OCI-LY3 (cell line): ENCODE results near the gene CADPS.

Experiments used
- H2AFZ ChIP-seq: fragments of 200-600, 300-600 bp; shearing (Covaris generic); 2 replicates; pipeline ENCODE4 v1.6.0; 2014; ENCODE audit warnings: antibody characterized with exemption, low read depth, low read length
- H3K27ac ChIP-seq: fragments of 200-600, 300-600 bp; sonication (generic); 2 replicates; pipeline ENCODE4 v1.5.1; 2014; ENCODE audit warnings: mild to moderate bottlenecking, low read length, moderate library complexity, mixed read lengths
- H3K27me3 ChIP-seq: fragments of 200-600, 300-600 bp; sonication (generic); 2 replicates; pipeline ENCODE4 v1.6.1; 2014; ENCODE audit warnings: low read depth, low read length, mixed read lengths
- H3K36me3 ChIP-seq: fragments of 200-600, 300-600 bp; sonication (generic); replicated peaks from 2 replicates; pipeline ENCODE3; 2014; ENCODE audit warnings: low read depth, low read length, mixed read lengths
- H3K4me1 ChIP-seq: fragments of 300-600, 200-600 bp; sonication (generic); 2 replicates; pipeline ENCODE4 v1.6.1; 2014; ENCODE audit warnings: low read length, mixed read lengths
- H3K4me2 ChIP-seq: fragments of 200-600, 300-600 bp; sonication (generic); 2 replicates; pipeline ENCODE4 v1.6.1; 2014; ENCODE audit warnings: low read length, mixed read lengths
- H3K4me3 ChIP-seq: fragments of 300-600, 200-600 bp; sonication (generic); 2 replicates; pipeline ENCODE4 v1.5.1; 2014; ENCODE audit warnings: antibody characterized with exemption, mild to moderate bottlenecking, low read length, moderate library complexity
- H3K79me2 ChIP-seq: fragments of 300-600, 200-600 bp; shearing (Covaris generic); 2 replicates; pipeline ENCODE4 v1.6.1; 2014; ENCODE audit warnings: mild to moderate bottlenecking, low read length, mixed read lengths
- H3K9ac ChIP-seq: fragments of 300-600, 200-600 bp; shearing (Covaris generic); 2 replicates; pipeline ENCODE4 v1.6.0; 2014; ENCODE audit warnings: mild to moderate bottlenecking, low read length, moderate library complexity
- H3K9me3 ChIP-seq: fragments of 200-600, 300-600 bp; shearing (Covaris generic); 2 replicates; pipeline ENCODE4 v1.6.1; 2014; ENCODE audit warnings: low read length, mixed read lengths; ENCODE audit not compliant: insufficient read depth
- H4K20me1 ChIP-seq: fragments of 200-600, 300-600 bp; sonication (generic); 2 replicates; pipeline ENCODE4 v1.6.1; 2016; ENCODE audit warnings: low read length, mixed read lengths; ENCODE audit not compliant: insufficient read depth
- CTCF ChIP-seq: fragments of 200-600, 300-600 bp; sonication (generic); IDR thresholded peaks from 2 replicates; pipeline ENCODE4 v1.5.1; 2014; ENCODE audit warnings: antibody characterized with exemption, low read length, low read depth
- EZH2phosphoT487 ChIP-seq: fragments of 200-600 bp; shearing (Covaris generic); IDR thresholded peaks from 2 replicates; pipeline ENCODE4 v1.6.1; 2018; ENCODE audit warnings: antibody characterized with exemption, mixed run types, low read depth

The CADPS gene

GRCh38 chr3:62771331-62772072 lies 103.7 kb downstream of the CADPS start:
- no peak overlapping the region for H3K4me3 ChIP-seq
- H3K9ac ChIP-seq = no peak overlapping the region
- no peaks in the 10 kb centered on the region for H3K79me2 ChIP-seq
- H4K20me1 ChIP-seq = no peaks in the 10 kb centered on the region
- H3K4me1 ChIP-seq = no peaks in the 10 kb centered on the region
- no peak overlapping the region for H3K4me2 ChIP-seq
- no peak overlapping the region for H2AFZ ChIP-seq
- no peak overlapping the region for H3K27ac ChIP-seq
- TF ChIP-seq EZH2phosphoT487 = no peak
- TF ChIP-seq CTCF = no peak
- no peaks in the 10 kb centered on the region for H3K36me3 ChIP-seq
- no peaks in the 10 kb centered on the region for H3K9me3 ChIP-seq
- peaks cover 2% of the 10 kb centered on the region; the same call in 1 of the 2 replicates for H3K27me3 ChIP-seq

DNA sequence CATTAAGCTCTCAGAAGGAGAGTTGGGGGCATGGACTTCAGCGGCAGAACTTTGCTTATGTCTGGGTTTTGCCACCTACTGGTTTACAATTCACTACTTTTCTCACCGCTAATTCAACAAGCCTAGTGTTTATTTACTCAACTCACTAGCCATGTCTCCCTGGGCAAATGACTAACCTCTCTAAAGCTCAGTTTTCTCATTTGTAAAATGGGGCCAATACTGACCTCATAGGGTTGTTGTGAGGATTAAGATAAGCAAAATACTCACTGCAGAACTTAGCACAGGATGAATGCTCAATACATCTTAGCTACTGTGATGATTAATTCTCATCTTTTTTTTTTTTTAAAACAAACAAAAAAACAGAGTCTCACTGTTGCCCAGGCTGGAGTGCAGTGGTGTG lies 106.3 kb downstream of the CADPS start:
- Histone ChIP-seq H3K4me2 (no peak overlapping the region), H3K79me2 (no peaks in the 10 kb centered on the region), H3K4me1 (no peaks in the 10 kb centered on the region), H3K36me3 (no peaks in the 10 kb centered on the region), H3K4me3 (no peak overlapping the region), H4K20me1 (no peaks in the 10 kb centered on the region), H2AFZ (no peak overlapping the region), H3K27ac (no peak overlapping the region), H3K9ac (no peak overlapping the region), H3K9me3 (no peaks in the 10 kb centered on the region), H3K27me3 (peaks cover 3% of the 10 kb centered on the region; the same call in 1 of the 2 replicates)
- no peak for TF ChIP-seq EZH2phosphoT487
- TF ChIP-seq CTCF = no peak

GRCh38 chr3:62761711-62762110 lies 113.5 kb downstream of the CADPS start:
- Histone ChIP-seq H3K4me1 (no peaks in the 10 kb centered on the region), H3K4me2 (no peak overlapping the region), H3K79me2 (no peaks in the 10 kb centered on the region), H3K9ac (no peak overlapping the region), H3K4me3 (no peak overlapping the region), H2AFZ (no peak overlapping the region), H3K36me3 (no peaks in the 10 kb centered on the region), H4K20me1 (no peaks in the 10 kb centered on the region), H3K27me3 (peaks cover 2% of the 10 kb centered on the region; the same call in 1 of the 2 replicates), H3K27ac (no peak overlapping the region), H3K9me3 (no peaks in the 10 kb centered on the region)
- TF ChIP-seq EZH2phosphoT487 (no peak), CTCF (no peak)

DNA sequence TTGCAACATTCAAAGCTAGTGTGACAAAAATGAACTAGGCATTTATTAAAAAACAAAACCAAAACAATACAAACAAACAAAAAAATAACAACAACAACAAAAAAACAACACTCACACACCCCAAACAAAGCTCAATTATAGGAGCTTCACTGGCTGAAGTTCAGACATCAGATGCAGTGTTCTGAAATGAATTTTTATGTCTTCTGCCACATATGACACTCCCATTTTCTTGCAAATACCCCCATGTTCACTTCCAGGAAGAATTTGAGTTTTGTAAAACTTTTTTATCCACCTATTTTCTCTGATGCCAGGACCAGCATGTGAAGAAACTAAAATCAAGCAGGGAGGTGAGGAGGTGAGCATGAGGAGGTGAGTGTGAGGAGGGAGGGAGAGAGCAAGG lies 113.9 kb downstream of the CADPS start:
- Histone ChIP-seq H2AFZ (no peak overlapping the region), H3K27me3 (no peaks in the 10 kb centered on the region), H3K9ac (no peak overlapping the region), H3K4me2 (no peak overlapping the region), H3K4me3 (no peak overlapping the region), H3K36me3 (no peaks in the 10 kb centered on the region), H3K27ac (no peak overlapping the region), H4K20me1 (no peaks in the 10 kb centered on the region), H3K79me2 (no peaks in the 10 kb centered on the region), H3K4me1 (no peaks in the 10 kb centered on the region), H3K9me3 (no peaks in the 10 kb centered on the region)
- TF ChIP-seq CTCF = no peak
- no peak for TF ChIP-seq EZH2phosphoT487
